Lower lobe of right lung (tissue), 2 donors: ENCODE measurements around the gene MYO5B. TPM values are rescaled to one million over a fixed set of nuclear protein-coding genes. Genes with fewer than 3 reads are reported as not detected.

ENCODE experiments used
- ATAC-seq, 2 donors: fragments of 200-7000 bp; cut with Tn5 transposase; one replicate each; pipeline ENCODE4 v1.9.1; 2020 to 2022; ENCODE audit warnings: mild to moderate bottlenecking in 2 of 2, moderate library complexity in 2 of 2
- DNase-seq: peaks from one replicate; pipeline ENCODE4 v3.0.0-alpha.2; 2020
- H3K27ac ChIP-seq: fragments of 200-600 bp; one replicate; pipeline ENCODE4 v1.8.0; 2022
- H3K27me3 ChIP-seq: fragments of 200-600 bp; one replicate; pipeline ENCODE4 v1.8.0; 2022; ENCODE audit warnings: low read depth
- H3K36me3 ChIP-seq: fragments of 200-600 bp; one replicate; pipeline ENCODE4 v1.8.0; 2022; ENCODE audit warnings: mild to moderate bottlenecking
- H3K4me1 ChIP-seq: fragments of 200-600 bp; one replicate; pipeline ENCODE4 v1.8.0; 2022
- H3K4me3 ChIP-seq: fragments of 200-600 bp; one replicate; pipeline ENCODE4 v1.8.0; 2022; ENCODE audit warnings: mild to moderate bottlenecking
- H3K9me3 ChIP-seq: fragments of 200-600 bp; one replicate; pipeline ENCODE4 v1.8.0; 2022
- CTCF ChIP-seq: fragments of 200-600 bp; IDR thresholded peaks from one replicate; pipeline ENCODE4 v1.8.0; 2022; ENCODE audit warnings: antibody characterized with exemption, mild to moderate bottlenecking
- intact Hi-C: fragments of 100-400 bp; cut with DNase I; formaldehyde crosslinking; loops from one replicate; pipeline ENCODE4 v1.11.0; 2022
- total RNA-seq: library from RNA; stranded (reverse); fragmentation: NEBNext Ultra II Directional; extraction: Animal tissue kit (Norgen Biotek cat#: 25700); gene quantifications from one replicate; pipeline ENCODE4 v1.2.1, GENCODE V29; 2021
- donor health status: DM: no; HTN: yes; CAD: no; lungs with severe emphysema.

The MYO5B gene
- total RNA-seq, 1 donor from 2014 or later, result 23.3 TPM

- H3K27ac ChIP-seq, result no peak overlapping the region
- intact Hi-C loops, result no loop called here
- no peak for TF ChIP-seq CTCF
- H3K9me3 ChIP-seq, result no peaks in the 10 kb centered on the region
- no peak for DNase-seq
- no peak overlapping the region for H3K4me3 ChIP-seq
- no peaks in the 10 kb centered on the region for H3K4me1 ChIP-seq
- H3K36me3 ChIP-seq, result no peaks in the 10 kb centered on the region
- ATAC-seq, result no peak
- peaks cover 4% of the 10 kb centered on the region for H3K27me3 ChIP-seq
These were observed 150.5 kb downstream of the MYO5B start for GRCh38 chr18:50044402-50044801.

- Histone ChIP-seq H3K27ac (no peak overlapping the region), H3K4me3 (no peak overlapping the region), H3K27me3 (peaks cover 4% of the 10 kb centered on the region), H3K36me3 (no peaks in the 10 kb centered on the region), H3K9me3 (no peaks in the 10 kb centered on the region), H3K4me1 (no peaks in the 10 kb centered on the region)
- intact Hi-C loops, result no loop called here
- TF ChIP-seq CTCF, result no peak
- DNase-seq (no peak), ATAC-seq (no peak)
These were observed 152.3 kb downstream of the MYO5B start for GRCh38 chr18:50042611-50043010.

GRCh38 chr18:50039746-50040145, 155.2 kb downstream of the MYO5B start:
- DNase-seq (no peak), ATAC-seq (no peak)
- H3K9me3 ChIP-seq, result no peaks in the 10 kb centered on the region
- H3K27ac ChIP-seq, result no peak overlapping the region
- no peaks in the 10 kb centered on the region for H3K4me1 ChIP-seq
- TF ChIP-seq CTCF, result no peak
- H3K4me3 ChIP-seq, result no peak overlapping the region
- peaks cover 4% of the 10 kb centered on the region for H3K27me3 ChIP-seq
- intact Hi-C loops, result no loop called here
- H3K36me3 ChIP-seq, result no peaks in the 10 kb centered on the region

- DNase-seq, result no peak
- intact Hi-C loops, result no loop called here
- no peak for ATAC-seq
- peaks cover 4% of the 10 kb centered on the region for H3K27me3 ChIP-seq
- TF ChIP-seq CTCF, result no peak
- no peak overlapping the region for H3K4me3 ChIP-seq
- no peaks in the 10 kb centered on the region for H3K36me3 ChIP-seq
- H3K9me3 ChIP-seq, result no peaks in the 10 kb centered on the region
- no peaks in the 10 kb centered on the region for H3K4me1 ChIP-seq
- no peak overlapping the region for H3K27ac ChIP-seq
These were observed 156.5 kb downstream of the MYO5B start for GRCh38 chr18:50038448-50038847.

- no peaks in the 10 kb centered on the region for H3K9me3 ChIP-seq
- DNase-seq (no peak), ATAC-seq (no peak)
- H3K36me3 ChIP-seq, result no peaks in the 10 kb centered on the region
- no peaks in the 10 kb centered on the region for H3K27me3 ChIP-seq
- intact Hi-C loops, result no loop called here
- no peak overlapping the region for H3K4me3 ChIP-seq
- no peak overlapping the region for H3K27ac ChIP-seq
- TF ChIP-seq CTCF, result no peak
- no peaks in the 10 kb centered on the region for H3K4me1 ChIP-seq
These were observed 160.9 kb downstream of the MYO5B start for GRCh38 chr18:50034029-50034428.

- H3K4me3 ChIP-seq, result no peak overlapping the region
- intact Hi-C loops, result no loop called here
- no peak for ATAC-seq
These were observed 161.9 kb downstream of the MYO5B start for GRCh38 chr18:50033004-50033403.

More at GRCh38 chr18:50033004-50033403, 161.9 kb downstream of the MYO5B start:
- no peak for DNase-seq
- Histone ChIP-seq H3K9me3 (no peaks in the 10 kb centered on the region), H3K27me3 (no peaks in the 10 kb centered on the region), H3K36me3 (no peaks in the 10 kb centered on the region), H3K27ac (no peak overlapping the region), H3K4me1 (no peaks in the 10 kb centered on the region)
- no peak for TF ChIP-seq CTCF
